GM12878 (cell line): ENCODE data around the gene CAMTA1. TPM values are rescaled to one million over a fixed set of nuclear protein-coding genes. Genes with fewer than 3 reads are reported as not detected.

Source experiments
- ATAC-seq: fragments of 200-7000 bp; cut with Tn5 transposase; 3 replicates; pipeline ENCODE4 v1.9.1; 2020; ENCODE audit warnings: mild to moderate bottlenecking, moderate library complexity
- BruUV-seq: library from RNA; stranded (reverse); fragments of 400-500 nt; replicated peaks from 2 replicates; lab custom pipeline; 2021; lab: Mats Ljungman, UMichigan
- CTCF ChIA-PET: fragments of 300-600 bp; sonication (Branson Sonifier 250); formaldehyde crosslinking; extraction: SDS; loops from one replicate; lab custom pipeline; 2021; ENCODE audit warnings: inconsistent platforms; lab: Yijun Ruan, JAX
- POLR2A ChIA-PET: fragments of 350-600 bp; formaldehyde crosslinking; extraction: SDS; loops from one replicate; lab custom pipeline; 2021; ENCODE audit warnings: inconsistent platforms; lab: Charles Lee
- RAD21 ChIA-PET: fragments of 300-600 bp; sonication (Branson Sonifier 250); formaldehyde crosslinking; loops from one replicate; lab custom pipeline; 2023; ENCODE audit warnings: antibody characterized with exemption; ENCODE audit not compliant: unreplicated experiment; lab: Charles Lee
- SMC1A ChIA-PET: fragments of 300-600 bp; sonication (Branson Sonifier 250); formaldehyde crosslinking; loops from one replicate; lab custom pipeline; 2023; ENCODE audit not compliant: unreplicated experiment, uncharacterized antibody; lab: Charles Lee
- DNase-seq: peaks from one replicate; pipeline ENCODE4 v3.0.0-alpha.2; 2011; ENCODE audit warnings: low read depth, low spot score
- FAIRE-seq: peaks from 3 replicates; lab custom pipeline; 2011; peaks lifted over from hg19 to GRCh38; lab: Jason Lieb, UNC
- H2AFZ ChIP-seq: 2 replicates; pipeline ENCODE4 v1.6.0; 2011; ENCODE audit warnings: low read depth, low read length, control low read depth; ENCODE audit not compliant: control insufficient read depth
- H3K27ac ChIP-seq: 2 replicates; pipeline ENCODE4 v1.5.1; 2011; ENCODE audit warnings: control low read depth; ENCODE audit not compliant: control insufficient read depth, insufficient read depth
- H3K27me3 ChIP-seq, 2 experiments: replicated peaks in 1 of 2; 2 replicates each; pipeline versions ENCODE4 v1.6.0 to v1.6.1; 2011; ENCODE audit warnings: low read length in 1 of 2; ENCODE audit not compliant: control insufficient read depth in 2 of 2, insufficient read depth in 2 of 2
- H3K36me3 ChIP-seq, 2 experiments: 2 replicates each; pipeline ENCODE4 v1.5.1; 2011; ENCODE audit warnings: low read length in 1 of 2; ENCODE audit not compliant: control insufficient read depth in 2 of 2, insufficient read depth in 2 of 2
- H3K4me1 ChIP-seq: 2 replicates; pipeline ENCODE4 v1.6.1; 2011; ENCODE audit warnings: mild to moderate bottlenecking, low read length, moderate library complexity, mixed read lengths; ENCODE audit not compliant: control insufficient read depth, insufficient read depth
- H3K4me2 ChIP-seq: 2 replicates; pipeline ENCODE4 v1.6.0; 2011; ENCODE audit warnings: control low read depth; ENCODE audit not compliant: control insufficient read depth, insufficient read depth
- H3K4me3 ChIP-seq: fragments of 200-600 bp; sonication (generic); 2 replicates; pipeline ENCODE4 v1.5.1; 2016
- H3K79me2 ChIP-seq: 2 replicates; pipeline ENCODE4 v1.6.0; 2011; ENCODE audit warnings: low read length; ENCODE audit not compliant: control insufficient read depth, insufficient read depth
- H3K9ac ChIP-seq: 2 replicates; pipeline ENCODE4 v1.8.0; 2011; ENCODE audit warnings: low read length, control low read depth, mixed read lengths; ENCODE audit not compliant: control insufficient read depth, insufficient read depth
- H3K9me3 ChIP-seq: replicated peaks from 3 replicates; pipeline ENCODE4 v1.5.1; 2011; ENCODE audit warnings: mild to moderate bottlenecking, low read length; ENCODE audit not compliant: control insufficient read depth, insufficient read depth
- H4K20me1 ChIP-seq: 2 replicates; pipeline ENCODE4 v1.6.0; 2011; ENCODE audit not compliant: control insufficient read depth, insufficient read depth
- CBFB ChIP-seq: IDR thresholded peaks from 2 replicates; pipeline ENCODE4 v1.6.1; 2016; ENCODE audit warnings: antibody characterized with exemption, low read depth
- IRF3 ChIP-seq: fragments of 450-650 bp; IDR thresholded peaks from 2 replicates; pipeline ENCODE4 v1.6.1; 2014; ENCODE audit warnings: mild to moderate bottlenecking
- IRF5 ChIP-seq: fragments of 450-650 bp; IDR thresholded peaks from 2 replicates; pipeline ENCODE4 v1.6.1; 2017; ENCODE audit warnings: borderline replicate concordance
- KDM1A ChIP-seq: fragments of 200-600 bp; sonication (generic); IDR thresholded peaks from 2 replicates; pipeline ENCODE4 v1.6.1; 2016; ENCODE audit warnings: borderline replicate concordance
- MLLT1 ChIP-seq: fragments of 450-650 bp; IDR thresholded peaks from 2 replicates; pipeline ENCODE4 v1.6.1; 2016; ENCODE audit warnings: mild to moderate bottlenecking
- MXI1 ChIP-seq: fragments of 150-350 bp; IDR thresholded peaks from 2 replicates; pipeline ENCODE4 v1.6.1; 2011; ENCODE audit warnings: low read depth, mild to moderate bottlenecking, inconsistent platforms, low read length, improper control_type of control experiment
- NR2C1 ChIP-seq: fragments of 450-650 bp; IDR thresholded peaks from 2 replicates; pipeline ENCODE4 v1.6.1; 2017; ENCODE audit warnings: antibody characterized with exemption, mild to moderate bottlenecking, moderate library complexity
- RELB ChIP-seq: fragments of 450-650 bp; IDR thresholded peaks from 2 replicates; pipeline ENCODE4 v1.6.1; 2017; ENCODE audit warnings: low read depth, mild to moderate bottlenecking, moderate library complexity
- SREBF1 ChIP-seq: IDR thresholded peaks from 2 replicates; pipeline ENCODE4 v1.6.1; 2012; ENCODE audit warnings: mild to moderate bottlenecking, low read length
- SREBF2 ChIP-seq: IDR thresholded peaks from 2 replicates; pipeline ENCODE4 v1.6.1; 2012; ENCODE audit warnings: mild to moderate bottlenecking, low read length
- TCF12 ChIP-seq: IDR thresholded peaks from 2 replicates; pipeline ENCODE4 v1.6.1; 2011; ENCODE audit warnings: low read depth, mild to moderate bottlenecking, low read length
- ZNF24 ChIP-seq: fragments of 450-650 bp; IDR thresholded peaks from 2 replicates; pipeline ENCODE4 v1.6.1; 2017; ENCODE audit warnings: antibody characterized with exemption, mild to moderate bottlenecking
- WGBS: methylation state at CpG from one replicate; pipeline ENCODE4 v1.1.6; 2016; ENCODE audit warnings: low lambda C conversion rate; ENCODE audit not compliant: insufficient replicate concordance, insufficient coverage; ENCODE audit errors: missing lambda C conversion rate; 5-methylcytosine and 5-hydroxymethylcytosine counted together
- in situ Hi-C: fragments of 300-500 bp; cut with MboI; formaldehyde crosslinking; loops from 9 replicates; pipeline ENCODE4 v1.14.3; 2018; ENCODE audit warnings: mixed read lengths
- intact Hi-C: fragments of 100-400 bp; cut with micrococcal nuclease; formaldehyde crosslinking; loops from one replicate; pipeline ENCODE4 v1.14.2; 2022; ENCODE audit not compliant: unreplicated experiment
- polyA plus RNA-seq, 11 experiments: library from polyadenylated mRNA; depleted of rRNA in 4 of 11; unstranded in 6 of 11; stranded (reverse) in 5 of 11; fragments of >200 nt; fragmentation: Nextera tagmentation in 4 of 11; fragmentation: Illumina TruSeq in 1 of 11; extraction: Ambion mirVana in 4 of 11; extraction: Trizol in 1 of 11; gene quantifications; 1 replicate in 1 of 11; 2 replicates in 10 of 11; pipeline versions ENCODE4 v1.2.1 to v1.2.3, GENCODE V29; 2011 to 2016; ENCODE audit warnings: inconsistent platforms in 2 of 11, missing spikeins in 2 of 11, low read depth in 1 of 11
- total RNA-seq, 4 experiments: library from RNA; depleted of rRNA in 3 of 4; stranded (reverse); fragments of >200 nt in 3 of 4; fragmentation: Illumina TruSeq in 1 of 4; extraction: Trizol in 1 of 4; gene quantifications; 2 replicates each; pipeline versions ENCODE4 v1.2.1 to v1.2.3, GENCODE V29; 2013 to 2021

Gene CAMTA1
- total and polyA plus RNA-seq, 10 of the 15 experiments (the other 5 are each of a cell fraction or from before 2014, with no cell fraction given): 37.7 to 148 (median 76.4) TPM

- Histone ChIP-seq H3K4me2 (no peak overlapping the region), H3K9ac (no peak overlapping the region), H3K36me3 (no peaks in the 10 kb centered on the region), H3K4me3 (no peak overlapping the region), H3K9me3 (no peaks in the 10 kb centered on the region; the same call in 2 of the 3 replicates), H3K79me2 (no peaks in the 10 kb centered on the region), H3K27ac (no peak overlapping the region), H4K20me1 (no peaks in the 10 kb centered on the region), H3K4me1 (peaks cover 3% of the 10 kb centered on the region; the same call in 1 of the 2 replicates), H2AFZ (no peak overlapping the region), H3K27me3 (no peaks in the 10 kb centered on the region; a peak in 1 of 4 replicates)
- ATAC-seq (no peak), DNase-seq (no peak), FAIRE-seq (no peak)
- SMC1A ChIA-PET: no interaction called here
- 68% methylated on average over 2 of the region's 2 CpGs for WGBS
- no TSS peak for BruUV-seq
- RAD21 ChIA-PET: no interaction called here
- intact Hi-C loops: no loop called here
- POLR2A ChIA-PET: no interaction called here
- TF ChIP-seq ZNF24: no peak
- in situ Hi-C loops: no loop called here
- CTCF ChIA-PET: no interaction called here
These were observed 870.1 kb downstream of the CAMTA1 start for GRCh38 chr1:7655354-7655753.

GRCh38 chr1:7656557-7657215 is 871.4 kb downstream of the CAMTA1 start:
- in situ Hi-C loops: no loop called here
- no peak for TF ChIP-seq CBFB
- no peak for TF ChIP-seq SREBF1
- TF ChIP-seq MXI1: no peak
- TF ChIP-seq IRF3: no peak
- TF ChIP-seq KDM1A: no peak
- no peak for TF ChIP-seq NR2C1
- TF ChIP-seq RELB: no peak
- TF ChIP-seq TCF12: no peak
- TF ChIP-seq IRF5: no peak
- TF ChIP-seq MLLT1: no peak
- no peak for TF ChIP-seq SREBF2

More at GRCh38 chr1:7656557-7657215, 871.4 kb downstream of the CAMTA1 start:
- FAIRE-seq (no peak), ATAC-seq (no peak), DNase-seq (no peak)
- RAD21 ChIA-PET: no interaction called here
- POLR2A ChIA-PET: no interaction called here
- Histone ChIP-seq H3K36me3 (no peaks in the 10 kb centered on the region), H3K9ac (no peak overlapping the region), H3K27me3 (no peaks in the 10 kb centered on the region), H3K27ac (no peak overlapping the region), H3K9me3 (no peaks in the 10 kb centered on the region; the same call in 2 of the 3 replicates), H3K4me2 (no peak overlapping the region), H4K20me1 (no peaks in the 10 kb centered on the region), H3K4me1 (peaks cover 3% of the 10 kb centered on the region; the same call in 1 of the 2 replicates), H2AFZ (no peak overlapping the region), H3K4me3 (no peak overlapping the region), H3K79me2 (no peaks in the 10 kb centered on the region)
- no TSS peak for BruUV-seq
- CTCF ChIA-PET: no interaction called here
- SMC1A ChIA-PET: no interaction called here
- WGBS: 46% methylated on average over 23 of the region's 24 CpGs
- intact Hi-C loops: no loop called here
